Ovary (tissue), 9 donors: ENCODE measurements around the gene MMP24. TPM values are rescaled to one million over a fixed set of nuclear protein-coding genes. Genes with fewer than 3 reads are reported as not detected.
A peak's percentile ranks its signal among the peaks of the same experiment; 100 is the strongest.

Experiments
- DNase-seq, 5 donors: peaks; one replicate each; pipeline ENCODE4 v3.0.0-alpha.2; 2019 to 2020
- H3K27ac ChIP-seq, 2 donors: fragments of 200-600 bp; one replicate each; pipeline versions ENCODE4 v1.5.1 to v1.8.0; 2019 to 2022
- H3K27me3 ChIP-seq: fragments of 200-600 bp; one replicate; pipeline ENCODE4 v1.8.0; 2022
- H3K36me3 ChIP-seq: fragments of 200-600 bp; sonication (generic); one replicate; pipeline ENCODE4 v1.5.1; 2019
- H3K4me1 ChIP-seq: one replicate; pipeline ENCODE4 v1.8.1; 2013; ENCODE audit warnings: mild to moderate bottlenecking, moderate library complexity; ENCODE audit not compliant: insufficient read depth
- H3K4me3 ChIP-seq: fragments of 200-600 bp; sonication (generic); one replicate; pipeline ENCODE4 v1.5.1; 2017
- H3K9me3 ChIP-seq, 2 donors: fragments of 200-600 bp in 1 of 2; sonication (generic) in 1 of 2; one replicate each; pipeline versions ENCODE4 v1.5.1 to v1.8.1; 2013 to 2019; ENCODE audit warnings: mild to moderate bottlenecking in 1 of 2, moderate library complexity in 1 of 2
- CTCF ChIP-seq, 3 donors: fragments of 450-650 bp in 2 of 3; fragments of 200-600 bp in 1 of 3; IDR thresholded peaks; one replicate each; pipeline versions ENCODE4 v1.5.1 to v1.8.0; 2016 to 2022; ENCODE audit warnings: antibody characterized with exemption in 3 of 3, mild to moderate bottlenecking in 1 of 3
- EP300 ChIP-seq: sonication (generic); formaldehyde crosslinking; IDR thresholded peaks from one replicate; pipeline ENCODE4 v1.6.1; 2017; ENCODE audit warnings: antibody characterized with exemption
- POLR2A ChIP-seq: fragments of 450-650 bp; IDR thresholded peaks from one replicate; pipeline ENCODE4 v1.6.1; 2017; ENCODE audit warnings: antibody characterized with exemption, mild to moderate bottlenecking, moderate library complexity
- WGBS, 3 donors: extraction: QIAGEN DNeasy Blood & Tissue Kit in 1 of 3; methylation state at CpG; one replicate each; pipeline versions ENCODE4 v1.1.5 to v1.1.7; 2013 to 2017; 5-methylcytosine and 5-hydroxymethylcytosine counted together
- intact Hi-C, 4 donors: fragments of 100-400 bp; cut with DNase I; formaldehyde crosslinking; loops; one replicate each; pipeline versions ENCODE4 v1.11.0 to v1.15.1; 2022 to 2023
- polyA plus RNA-seq, 2 donors: library from polyadenylated mRNA; stranded (reverse); fragments of 200-250 nt in 1 of 2; fragments of 350-450 nt in 1 of 2; fragmentation: Illumina TruSeq in 1 of 2; extraction: RNeasy Lipid Tissue Mini Kit (QIAGEN cat#74804) in 1 of 2; gene quantifications; one replicate each; pipeline ENCODE4 v1.2.3, GENCODE V29; 2013 to 2014
- total RNA-seq, 7 donors: library from RNA; depleted of rRNA in 2 of 7; stranded (reverse); fragments of >200 nt in 2 of 7; fragmentation: NEBNext Ultra II Directional in 3 of 7; extraction: Animal tissue kit (Norgen Biotek cat#: 25700) in 3 of 7; gene quantifications; one replicate each; pipeline versions ENCODE4 v1.1.0 to v1.2.4, GENCODE V29; 2016 to 2023
- donor health status: DM: no; HTN: no; CAD: no; lungs with moderate emphysema.
- donor health status: DM: no; HTN: no; CAD: no.
- donor health status: Bipolar disorder and iron deficiency.
- donor health status: DM: yes; HTN: yes; CAD: no.
- donor health status: DM: no; HTN: no; CAD: no.
- donor health status: DM: yes; HTN: yes; CAD: no.

MMP24 gene
- total and polyA plus RNA-seq, 9 donors: 0.20 to 10.8 (median 0.67) TPM

GRCh38 chr20:35284267-35284991, 57.9 kb downstream of the MMP24 start, which contains the start of gene EIF6:
TSS of gene EIF6 (minus strand) at chr20:35284772. CDS start at chr20:35284487, 285 bp downstream.
- Histone ChIP-seq H3K4me1 (peaks cover 6% of the 10 kb centered on the region), H3K27ac (peak within 1 kb of the TSS; percentile 50 to 60), H3K9me3 (no peaks in the 10 kb centered on the region), H3K4me3 (peak within 1 kb of the TSS; percentile 78), H3K27me3 (no peaks in the 10 kb centered on the region), H3K36me3 (no peaks in the 10 kb centered on the region)
- intact Hi-C loops: no loop called here
- WGBS, 3 donors: 1% methylated on average over 51 to 61 of the region's 61 CpGs
- DNase-seq: peak; percentile 79 to 91 (median 82)
- TF ChIP-seq EP300: no peak
- TF ChIP-seq POLR2A: no peak
- TF ChIP-seq CTCF (IDR thresholded peaks at IDR 0.05): no peak

DNA sequence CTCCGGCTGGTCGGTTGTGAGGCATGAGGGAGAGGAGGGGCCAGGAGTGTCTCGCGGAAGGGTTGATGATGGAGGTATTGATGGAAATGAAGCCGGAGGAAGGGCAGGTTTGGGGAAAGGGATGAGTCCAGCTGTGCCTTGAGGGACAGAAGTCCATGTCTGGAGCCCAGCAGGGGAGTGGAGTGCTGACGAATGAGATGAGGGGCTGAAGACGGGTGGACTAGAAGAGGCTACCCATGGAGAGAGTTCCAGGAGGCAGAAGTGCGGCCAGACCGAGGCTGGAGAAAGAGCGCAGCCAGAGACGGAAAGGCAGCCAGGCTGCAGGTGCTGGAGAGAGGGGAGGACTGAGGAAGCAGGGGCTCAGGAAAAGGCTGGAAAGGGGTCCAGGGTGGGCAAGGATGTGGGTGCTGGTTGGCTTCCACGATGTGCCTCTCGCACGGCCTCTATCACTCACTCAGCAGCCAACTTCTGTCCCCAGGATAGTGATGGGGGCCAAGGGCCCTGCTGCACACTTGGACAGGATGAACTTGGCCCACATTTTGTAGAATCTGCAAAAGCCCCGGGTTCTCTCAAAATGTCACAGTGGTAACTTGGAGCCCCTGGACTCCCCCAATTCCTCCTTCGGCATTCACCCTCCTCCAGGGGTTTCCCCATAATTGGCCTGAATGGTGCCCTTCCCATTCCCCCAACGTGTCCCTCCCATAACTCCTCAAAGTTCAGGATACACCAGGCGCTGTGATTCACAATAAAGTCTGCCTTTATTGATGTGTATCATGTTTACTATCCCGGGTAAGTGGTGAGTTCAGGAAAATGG, 58.7 kb downstream of the MMP24 start:
- H3K36me3 ChIP-seq: no peaks in the 10 kb centered on the region
- H3K27me3 ChIP-seq: no peaks in the 10 kb centered on the region
- no peak for TF ChIP-seq CTCF (IDR thresholded peaks at IDR 0.05)
- no peak for TF ChIP-seq EP300
- TF ChIP-seq POLR2A: no peak
- peak overlapping the region; percentile 78 for H3K4me3 ChIP-seq
- DNase-seq: no peak
- peak overlapping the region; percentile 50 to 60 for H3K27ac ChIP-seq
- intact Hi-C loops: no loop called here
- WGBS, 3 donors: 30 to 38% (median 36%) methylated on average over 19 of the region's 19 CpGs
- H3K9me3 ChIP-seq: no peaks in the 10 kb centered on the region
- H3K4me1 ChIP-seq: peaks cover 6% of the 10 kb centered on the region

DNA sequence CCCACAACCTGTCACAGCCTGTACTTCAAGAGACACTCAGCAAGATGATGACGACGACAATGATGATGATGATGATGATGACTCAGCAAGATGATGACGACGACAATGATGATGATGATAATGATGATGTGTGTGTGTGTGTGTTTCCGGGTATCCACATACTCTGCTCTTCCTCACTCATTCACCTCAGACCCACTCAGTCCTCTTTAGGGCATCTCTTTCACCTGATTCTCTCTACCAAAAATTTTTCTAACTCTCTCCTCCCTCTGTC, 59.3 kb downstream of the MMP24 start:
- TF ChIP-seq POLR2A: no peak
- TF ChIP-seq EP300: no peak
- TF ChIP-seq CTCF (IDR thresholded peaks at IDR 0.05): no peak
- 85 to 90% (median 88%) methylated on average over 5 of the region's 5 CpGs for WGBS, 3 donors
- Histone ChIP-seq H3K9me3 (no peaks in the 10 kb centered on the region), H3K27me3 (no peaks in the 10 kb centered on the region), H3K27ac (no peak overlapping the region), H3K4me3 (no peak overlapping the region), H3K4me1 (peaks cover 6% of the 10 kb centered on the region), H3K36me3 (no peaks in the 10 kb centered on the region)
- no peak for DNase-seq
- intact Hi-C loops: no loop called here

- H3K4me1 ChIP-seq: peaks cover 6% of the 10 kb centered on the region
- H3K36me3 ChIP-seq: no peaks in the 10 kb centered on the region
- 88 to 92% (median 89%) methylated on average over 12 of the region's 12 CpGs for WGBS, 3 donors
- no peak overlapping the region for H3K27ac ChIP-seq
- no peak for DNase-seq
- H3K4me3 ChIP-seq: no peak overlapping the region
- TF ChIP-seq POLR2A (no peak), EP300 (no peak), CTCF (IDR thresholded peaks at IDR 0.05) (no peak)
- intact Hi-C loops: no loop called here
- no peaks in the 10 kb centered on the region for H3K9me3 ChIP-seq
- H3K27me3 ChIP-seq: no peaks in the 10 kb centered on the region
Measured at GRCh38 chr20:35286077-35286898, 59.8 kb downstream of the MMP24 start.
